Endothelial cell (in vitro differentiated cells): ENCODE results near the gene CSPG5. TPM values are rescaled to one million over a fixed set of nuclear protein-coding genes. Genes with fewer than 3 reads are reported as not detected.

Experiments used
- DNase-seq: peaks from one replicate; pipeline ENCODE4 v3.0.0; 2021; ENCODE audit warnings: low spot score
- H3K27ac Mint-ChIP-seq: one replicate; pipeline ENCODE4 v1.8.0; 2021; ENCODE audit warnings: mixed read lengths, inconsistent platforms; ENCODE audit not compliant: unreplicated experiment
- H3K27me3 Mint-ChIP-seq: one replicate; pipeline ENCODE4 v1.8.0; 2021; ENCODE audit warnings: mild to moderate bottlenecking, moderate library complexity, mixed read lengths, inconsistent platforms; ENCODE audit not compliant: unreplicated experiment
- H3K36me3 Mint-ChIP-seq: one replicate; pipeline ENCODE4 v1.8.0; 2021; ENCODE audit warnings: mild to moderate bottlenecking, low read depth, mixed read lengths, inconsistent platforms; ENCODE audit not compliant: unreplicated experiment
- H3K4me1 Mint-ChIP-seq: one replicate; pipeline ENCODE4 v1.8.0; 2021; ENCODE audit warnings: mild to moderate bottlenecking, mixed read lengths, inconsistent platforms; ENCODE audit not compliant: unreplicated experiment
- H3K4me3 Mint-ChIP-seq: one replicate; pipeline ENCODE4 v1.8.0; 2021; ENCODE audit warnings: mild to moderate bottlenecking, mixed read lengths, inconsistent platforms; ENCODE audit not compliant: unreplicated experiment
- H3K9me3 Mint-ChIP-seq: one replicate; pipeline ENCODE4 v1.8.0; 2021; ENCODE audit warnings: mixed read lengths, inconsistent platforms; ENCODE audit not compliant: unreplicated experiment
- CTCF ChIP-seq: fragments of 200-600 bp; sonication (generic); IDR thresholded peaks from one replicate; pipeline ENCODE4 v1.5.0; 2021; ENCODE audit warnings: antibody characterized with exemption; ENCODE audit not compliant: unreplicated experiment
- total RNA-seq: library from RNA; stranded (reverse); fragmentation: NEBNext Ultra II Directional; extraction: Animal tissue kit (Norgen Biotek cat#: 25700); gene quantifications from one replicate; pipeline ENCODE4 v1.2.1, GENCODE V29; 2021; ENCODE audit not compliant: unreplicated experiment

CSPG5 gene
- total RNA-seq, 1 donor from 2014 or later, result 0.23 TPM

- Mint-ChIP-seq H3K9me3 (no peaks in the 10 kb centered on the region), H3K27me3 (peaks cover 3% of the 10 kb centered on the region), H3K4me1 (peaks cover 8% of the 10 kb centered on the region), H3K27ac (no peak overlapping the region), H3K36me3 (peaks cover 11% of the 10 kb centered on the region), H3K4me3 (no peak overlapping the region)
- DNase-seq, result no peak
- TF ChIP-seq CTCF, result no peak
These were observed 63.6 kb downstream of the CSPG5 start for GRCh38 chr3:47515100-47515499.

GRCh38 chr3:47513125-47513929 lies 65.3 kb downstream of the CSPG5 start, which contains the start of gene ELP6:
Gene ELP6 (minus strand): TSS chr3:47513712. CDS start chr3:47513590, 122 bp downstream.
- no peaks in the 10 kb centered on the region for H3K9me3 Mint-ChIP-seq
- peak within 1 kb of the TSS; percentile 94 for H3K27ac Mint-ChIP-seq
- TF ChIP-seq CTCF, result peak; percentile 38
- peaks cover 14% of the 10 kb centered on the region for H3K36me3 Mint-ChIP-seq
- DNase-seq, result peak; percentile 96
- H3K27me3 Mint-ChIP-seq, result peaks cover 3% of the 10 kb centered on the region
- H3K4me3 Mint-ChIP-seq, result peak within 1 kb of the TSS; percentile 97
- H3K4me1 Mint-ChIP-seq, result peaks cover 10% of the 10 kb centered on the region

- H3K27ac Mint-ChIP-seq, result peak overlapping the region; percentile 94
- peaks cover 14% of the 10 kb centered on the region for H3K36me3 Mint-ChIP-seq
- peak; percentile 7 for DNase-seq
- H3K4me1 Mint-ChIP-seq, result peaks cover 17% of the 10 kb centered on the region
- H3K9me3 Mint-ChIP-seq, result no peaks in the 10 kb centered on the region
- peak overlapping the region; percentile 97 for H3K4me3 Mint-ChIP-seq
- TF ChIP-seq CTCF, result no peak
- peaks cover 3% of the 10 kb centered on the region for H3K27me3 Mint-ChIP-seq
These were observed 66.1 kb downstream of the CSPG5 start for GRCh38 chr3:47512416-47513124.

Other genes starting within 250 kb of the CSPG5 start
- 47.8 TPM for gene PTPN23, start 197.8 kb downstream of the CSPG5 start, total RNA-seq
- gene SCAP, start 102.9 kb downstream of the CSPG5 start, total RNA-seq, result 88.6 TPM
- gene ELP6, start 65.2 kb downstream of the CSPG5 start, total RNA-seq, result 49.5 TPM
- 138 TPM for gene SMARCC1, start 203.0 kb upstream of the CSPG5 start, total RNA-seq
- gene DHX30, start 224.3 kb upstream of the CSPG5 start, total RNA-seq, result 68.7 TPM